Activated naive CD4-positive, alpha-beta T cell treated with anti-CD3 and anti-CD28 coated beads for 36 hours (primary cell): ENCODE data around the gene MB. TPM values are rescaled to one million over a fixed set of nuclear protein-coding genes. Genes with fewer than 3 reads are reported as not detected.

ENCODE experiments used
- CTCF ChIA-PET: fragments of 350-600 bp; sonication (Branson Sonifier 250); formaldehyde crosslinking; loops from one replicate; lab custom pipeline; 2021; ENCODE audit warnings: antibody characterized with exemption; lab: Charles Lee
- DNase-seq: peaks from one replicate; pipeline ENCODE4 v3.0.0-alpha.2; 2020
- H3K27ac Mint-ChIP-seq: one replicate; pipeline ENCODE4 v1.8.0; 2021; ENCODE audit warnings: mild to moderate bottlenecking, mixed read lengths
- H3K27me3 Mint-ChIP-seq: one replicate; pipeline ENCODE4 v1.8.0; 2021; ENCODE audit warnings: low read depth, mixed read lengths
- H3K36me3 Mint-ChIP-seq: one replicate; pipeline ENCODE4 v1.8.0; 2021; ENCODE audit warnings: low read depth, mixed read lengths
- H3K4me1 Mint-ChIP-seq: one replicate; pipeline ENCODE4 v1.8.0; 2021; ENCODE audit warnings: low read depth, mixed read lengths
- H3K4me3 Mint-ChIP-seq: one replicate; pipeline ENCODE4 v1.8.0; 2021; ENCODE audit warnings: mild to moderate bottlenecking, moderate library complexity, mixed read lengths
- H3K9me3 Mint-ChIP-seq: one replicate; pipeline ENCODE4 v1.8.0; 2021; ENCODE audit warnings: mixed read lengths
- intact Hi-C: fragments of 100-400 bp; cut with micrococcal nuclease; formaldehyde crosslinking; loops from one replicate; pipeline ENCODE4 v1.15.1; 2023
- total RNA-seq, 2 experiments: library from RNA; stranded (reverse); gene quantifications; one replicate each; pipeline ENCODE4 v1.2.3, GENCODE V29; 2021

The MB gene
- total RNA-seq, 2 experiments from 2014 or later: not detected

DNA sequence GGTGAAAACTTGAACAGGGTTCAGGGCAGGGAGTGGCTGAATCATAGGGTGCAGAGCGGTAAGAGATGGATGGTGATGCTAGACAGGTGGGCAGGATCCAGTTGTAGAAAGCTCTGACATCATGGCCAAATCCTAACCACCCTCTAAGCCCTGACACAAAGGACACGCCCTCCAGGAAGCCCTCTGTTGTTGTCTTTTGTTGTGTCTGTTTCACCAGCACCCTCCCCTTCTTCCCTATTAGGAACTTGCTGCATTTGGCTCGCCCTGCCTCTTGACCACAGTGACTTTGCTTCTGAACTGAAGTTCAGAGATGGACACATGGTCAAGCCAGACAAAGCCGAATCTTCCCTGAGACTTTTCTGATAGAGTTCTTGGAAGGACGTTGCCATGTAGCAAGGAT lies 16.9 kb upstream of the MB start:
- DNase-seq: no peak
- Mint-ChIP-seq H3K27me3 (no peaks in the 10 kb centered on the region), H3K4me3 (no peak overlapping the region), H3K27ac (no peak overlapping the region), H3K4me1 (peaks cover 13% of the 10 kb centered on the region), H3K36me3 (no peaks in the 10 kb centered on the region), H3K9me3 (no peaks in the 10 kb centered on the region)
- intact Hi-C loops: no loop called here
- CTCF ChIA-PET: interaction anchor here (1.5 kb wide), 1 partner anchor 432 kb away, joined by 5 read pairs; no protein-coding TSS in a partner anchor

DNA sequence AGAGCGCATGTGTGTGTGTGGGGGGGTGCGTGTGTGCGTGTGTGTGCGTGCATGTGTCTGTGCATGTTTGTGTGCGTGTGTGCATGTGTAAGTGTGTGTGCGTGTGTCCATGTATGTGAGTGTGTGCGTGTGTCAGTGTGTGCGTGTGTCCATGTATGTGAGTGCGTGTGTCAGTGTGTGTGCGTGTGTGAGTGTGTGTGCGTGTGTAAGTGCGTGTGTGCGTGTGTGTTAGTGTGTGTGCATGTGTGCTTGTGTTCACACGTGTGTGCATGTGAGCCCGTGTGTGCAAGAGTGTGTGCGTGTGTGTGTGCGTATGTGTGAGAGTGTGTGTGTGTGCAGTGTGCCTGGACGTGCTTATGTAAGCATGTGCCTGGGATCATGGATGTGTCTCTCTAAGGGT lies 16.4 kb upstream of the MB start:
- Mint-ChIP-seq H3K4me1 (peaks cover 13% of the 10 kb centered on the region), H3K4me3 (no peak overlapping the region), H3K9me3 (peaks cover under 1% of the 10 kb centered on the region)

DNA sequence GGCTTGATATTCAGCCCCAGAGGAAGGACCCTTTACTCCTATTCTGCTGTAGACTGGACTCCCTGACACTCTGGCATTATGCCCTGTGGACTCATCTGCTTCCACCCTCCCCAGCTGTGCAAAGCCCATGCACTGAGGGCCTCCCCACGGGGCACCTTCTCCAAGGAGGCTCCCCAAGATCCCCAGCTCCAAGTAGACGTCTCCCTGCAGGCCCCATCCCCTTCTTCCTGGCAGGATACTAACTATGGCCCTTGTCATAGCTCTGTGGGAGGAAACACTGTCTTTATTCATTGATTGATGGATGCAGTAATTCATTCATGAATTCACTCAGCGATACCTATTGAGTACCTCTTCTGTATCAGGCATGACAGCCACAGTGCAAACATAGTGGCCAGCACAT lies 15.8 kb upstream of the MB start:
- no peaks in the 10 kb centered on the region for H3K27me3 Mint-ChIP-seq

More for the DNA sequence above, 16.4 kb upstream of the MB start:
- intact Hi-C loops: no loop called here
- H3K36me3 Mint-ChIP-seq: no peaks in the 10 kb centered on the region
- H3K27me3 Mint-ChIP-seq: no peaks in the 10 kb centered on the region
- DNase-seq: no peak
- CTCF ChIA-PET: no interaction called here
- H3K27ac Mint-ChIP-seq: no peak overlapping the region

DNA sequence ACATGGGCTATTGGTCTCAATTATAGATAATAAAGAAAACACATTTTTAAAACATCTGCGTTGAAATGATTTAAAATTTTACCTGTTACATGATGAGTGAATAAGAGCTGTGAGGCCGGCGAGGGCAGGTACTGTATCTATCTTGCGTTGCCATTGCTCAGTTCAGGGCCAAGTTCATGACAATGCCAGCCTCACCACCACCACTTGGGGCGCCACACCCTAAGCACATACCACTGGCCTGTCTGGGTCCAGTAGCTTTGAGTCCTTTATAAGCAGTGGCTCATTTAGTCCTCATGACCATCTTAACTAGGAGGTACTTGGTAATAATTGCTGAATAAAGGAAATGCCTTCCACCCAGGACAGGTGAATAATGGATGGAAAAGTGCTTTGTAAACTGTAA lies 14.5 kb upstream of the MB start:
- CTCF ChIA-PET: interaction anchor here (1.2 kb wide), 2 partner anchors 116 to 291 kb away, joined by 3 to 4 read pairs; no protein-coding TSS in a partner anchor
- Mint-ChIP-seq H3K4me1 (peaks cover 24% of the 10 kb centered on the region), H3K27me3 (no peaks in the 10 kb centered on the region), H3K36me3 (no peaks in the 10 kb centered on the region), H3K27ac (no peak overlapping the region), H3K9me3 (peaks cover 2% of the 10 kb centered on the region), H3K4me3 (no peak overlapping the region)
- intact Hi-C loops: no loop called here
- DNase-seq: peak; percentile 56

More for the DNA sequence above, 15.8 kb upstream of the MB start:
- no peak for DNase-seq
- no peaks in the 10 kb centered on the region for H3K36me3 Mint-ChIP-seq
- no peak overlapping the region for H3K4me3 Mint-ChIP-seq
- peaks cover 13% of the 10 kb centered on the region for H3K4me1 Mint-ChIP-seq
- CTCF ChIA-PET: no interaction called here
- no peak overlapping the region for H3K27ac Mint-ChIP-seq
- intact Hi-C loops: no loop called here
- H3K9me3 Mint-ChIP-seq: peaks cover 2% of the 10 kb centered on the region

DNA sequence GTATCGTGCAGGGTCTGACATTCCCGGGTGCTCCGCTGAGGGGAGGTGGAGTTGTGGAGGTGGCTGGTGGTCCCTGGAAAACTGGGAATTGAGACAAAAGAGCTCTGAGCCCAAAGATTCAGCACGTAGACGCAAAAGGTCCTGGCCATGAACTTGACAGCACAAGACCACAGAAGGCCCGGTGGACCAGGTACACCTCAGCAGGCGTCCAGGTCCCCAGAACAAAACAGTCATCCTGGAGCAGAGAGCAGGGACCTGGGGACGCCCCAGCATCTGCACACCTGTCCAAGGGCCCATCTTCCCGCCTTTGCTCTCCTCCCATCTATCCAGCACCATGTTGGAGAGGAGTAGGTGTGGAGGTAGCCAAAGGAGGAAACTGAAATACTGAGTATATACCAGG lies 13.8 kb upstream of the MB start:
- no peak overlapping the region for H3K27ac Mint-ChIP-seq
- intact Hi-C loops: loop anchor here (1.0 kb wide), 1 partner anchor 17 kb away; the partner anchor contains the start of gene APOL6
- H3K9me3 Mint-ChIP-seq: peaks cover 2% of the 10 kb centered on the region
- H3K27me3 Mint-ChIP-seq: no peaks in the 10 kb centered on the region
- H3K4me3 Mint-ChIP-seq: no peak overlapping the region
- no peak for DNase-seq
- no peaks in the 10 kb centered on the region for H3K36me3 Mint-ChIP-seq
- peaks cover 24% of the 10 kb centered on the region for H3K4me1 Mint-ChIP-seq
- CTCF ChIA-PET: interaction anchor here (0.7 to 1.2 kb wide), 2 partner anchors 16 to 291 kb away, joined by 3 read pairs; no protein-coding TSS in a partner anchor

DNA sequence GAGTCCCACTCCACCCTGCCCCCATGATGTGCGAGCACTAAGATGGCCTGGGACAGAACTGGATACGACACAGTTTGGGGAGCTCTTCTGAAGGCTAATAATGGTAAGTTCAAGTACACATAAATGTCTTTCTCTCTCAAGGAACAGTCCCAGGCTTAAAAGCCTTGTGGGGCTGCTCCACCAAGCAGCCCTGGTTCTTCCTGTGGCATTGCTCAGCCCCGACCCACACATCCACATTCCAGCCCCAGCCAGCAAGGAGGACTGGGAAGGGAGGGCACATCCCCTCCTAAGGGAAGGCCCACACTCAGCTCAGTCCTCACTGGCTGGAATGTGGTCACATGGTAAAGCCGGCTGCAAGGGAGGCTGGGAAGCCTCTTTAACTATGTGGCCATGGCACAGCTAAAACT lies 13.3 kb upstream of the MB start:
- H3K4me3 Mint-ChIP-seq: no peak overlapping the region
- DNase-seq: no peak
- no peaks in the 10 kb centered on the region for H3K27me3 Mint-ChIP-seq
- peaks cover 24% of the 10 kb centered on the region for H3K4me1 Mint-ChIP-seq
- H3K27ac Mint-ChIP-seq: no peak overlapping the region
- no peaks in the 10 kb centered on the region for H3K36me3 Mint-ChIP-seq
- H3K9me3 Mint-ChIP-seq: peaks cover 2% of the 10 kb centered on the region
- intact Hi-C loops: loop anchor here (1.0 kb wide), 1 partner anchor 18 kb away; the partner anchor contains the start of gene APOL6
- CTCF ChIA-PET: interaction anchor here (1.2 kb wide), 1 partner anchor 292 kb away, joined by 3 read pairs; no protein-coding TSS in a partner anchor

DNA sequence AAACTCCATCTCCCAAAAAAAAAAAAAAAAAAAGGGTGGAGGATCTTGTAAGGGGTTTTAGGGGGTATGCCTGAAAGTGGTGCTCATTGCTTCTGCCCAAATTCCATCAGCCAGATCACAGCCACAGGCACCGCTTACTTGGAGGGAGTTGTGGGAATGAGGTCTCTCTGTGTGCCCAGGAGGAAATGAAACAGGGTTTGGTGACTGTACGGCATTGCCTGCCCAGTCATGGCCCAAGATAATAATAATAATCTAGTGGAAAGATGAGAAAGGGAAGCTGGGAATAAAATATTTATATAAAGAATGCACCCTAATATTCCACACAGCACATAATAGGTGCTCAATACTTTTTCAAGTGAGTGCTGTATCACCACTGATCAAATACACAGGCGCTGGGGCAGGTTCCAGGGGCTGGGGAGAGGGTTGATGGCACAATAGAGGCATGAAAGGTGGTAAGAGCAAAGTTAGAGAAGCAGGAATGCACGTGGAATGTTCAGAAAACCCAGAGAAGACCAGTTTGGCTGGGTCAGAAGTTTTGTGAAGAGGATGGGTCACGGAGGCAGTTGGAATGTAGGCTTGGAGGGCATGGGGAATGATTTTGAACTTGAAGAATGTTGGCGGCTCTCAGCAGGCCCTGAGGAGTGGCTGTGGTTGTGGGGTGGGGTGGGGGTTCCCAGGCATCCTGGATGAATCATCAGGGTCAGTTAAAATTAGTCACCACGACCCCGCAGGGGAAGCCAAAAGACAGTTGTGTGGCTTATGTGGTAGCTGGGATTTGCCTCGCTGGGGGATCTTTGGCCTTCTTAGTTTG lies 12.5 kb upstream of the MB start:
- CTCF ChIA-PET: interaction anchor here (2.7 kb wide), 1 partner anchor 436 kb away, joined by 14 read pairs; no protein-coding TSS in a partner anchor
- Mint-ChIP-seq H3K27me3 (no peaks in the 10 kb centered on the region), H3K27ac (peak overlapping the region; percentile 27), H3K9me3 (peaks cover 2% of the 10 kb centered on the region), H3K4me1 (peaks cover 24% of the 10 kb centered on the region), H3K4me3 (no peak overlapping the region), H3K36me3 (no peaks in the 10 kb centered on the region)
- intact Hi-C loops: loop anchor here (1.0 kb wide), 1 partner anchor 19 kb away; the partner anchor contains the start of gene APOL6
- DNase-seq: peak; percentile 75

DNA sequence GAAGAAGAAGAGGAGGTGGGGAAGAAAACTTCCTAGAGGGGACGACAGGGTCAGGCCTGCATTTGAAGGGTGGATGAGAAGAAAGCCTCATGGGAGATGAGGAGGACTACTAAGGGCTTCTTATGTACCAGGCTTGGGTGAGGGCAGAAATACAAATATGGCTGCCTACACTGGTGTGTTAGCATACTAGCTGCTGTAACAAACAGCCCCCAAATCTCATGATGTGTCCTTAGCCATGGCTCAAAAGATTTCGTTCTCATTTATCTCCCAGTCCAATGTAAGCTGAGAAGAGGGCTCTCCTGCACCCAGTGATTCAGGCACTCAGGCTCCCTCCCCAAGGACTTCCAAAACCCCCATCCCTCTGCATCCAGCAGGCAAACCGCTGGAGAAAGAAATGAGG lies 11.6 kb upstream of the MB start:
- no peak for DNase-seq
- H3K4me3 Mint-ChIP-seq: no peak overlapping the region
- H3K4me1 Mint-ChIP-seq: peaks cover 23% of the 10 kb centered on the region
- CTCF ChIA-PET: interaction anchor here (0.6 to 2.7 kb wide), 4 partner anchors 110 to 439 kb away, joined by 3 to 16 read pairs (median 10); no protein-coding TSS in a partner anchor
- H3K27me3 Mint-ChIP-seq: no peaks in the 10 kb centered on the region
- peaks cover 2% of the 10 kb centered on the region for H3K9me3 Mint-ChIP-seq
- H3K36me3 Mint-ChIP-seq: no peaks in the 10 kb centered on the region
- no peak overlapping the region for H3K27ac Mint-ChIP-seq
- intact Hi-C loops: no loop called here

DNA sequence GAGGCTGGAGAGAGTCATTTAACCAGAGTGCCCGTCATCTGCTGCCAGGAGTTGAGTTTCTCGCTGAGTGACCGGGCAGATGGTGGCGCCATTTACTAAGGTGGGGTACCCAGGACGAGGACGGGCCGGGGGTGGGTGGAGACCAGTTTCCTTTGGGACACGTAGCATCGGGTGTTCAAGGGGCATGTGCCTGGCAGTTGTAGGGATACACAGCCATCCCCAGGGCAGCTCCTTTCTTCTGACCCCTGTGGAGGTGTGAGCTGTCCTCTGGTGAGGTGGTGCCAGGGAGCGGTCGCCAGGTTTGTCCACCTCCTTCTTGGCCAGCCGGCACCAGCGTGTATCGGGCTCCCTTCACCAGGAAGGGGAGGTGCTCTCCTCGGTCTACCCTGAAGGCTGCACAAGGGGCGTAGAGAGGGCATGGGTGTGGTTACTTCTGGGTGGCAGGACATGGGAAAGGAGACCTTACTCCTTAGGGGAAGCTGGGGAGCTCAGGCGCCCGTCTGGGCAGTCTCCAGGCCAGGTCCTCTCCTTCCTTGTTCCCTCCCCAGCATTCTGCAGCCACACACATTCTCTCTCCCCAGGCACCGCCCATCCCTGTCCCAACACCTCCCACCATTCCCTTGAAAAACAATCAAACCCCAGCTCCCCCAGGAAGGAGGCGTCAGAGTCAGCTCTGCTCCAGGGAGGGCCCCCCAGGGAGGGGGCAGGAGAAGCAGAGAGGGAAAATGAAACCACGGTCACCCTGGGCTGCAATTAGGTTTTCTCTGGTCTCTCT lies 10.3 kb upstream of the MB start:
- Mint-ChIP-seq H3K27me3 (no peaks in the 10 kb centered on the region), H3K4me1 (peaks cover 16% of the 10 kb centered on the region), H3K36me3 (no peaks in the 10 kb centered on the region), H3K4me3 (peak overlapping the region; percentile 67), H3K27ac (no peak overlapping the region), H3K9me3 (peaks cover 2% of the 10 kb centered on the region)
- CTCF ChIA-PET: interaction anchor here (0.6 to 3.7 kb wide), 29 partner anchors 10 to 584 kb away, joined by 3 to 22 read pairs (median 4); partner anchors contain the start of genes APOL6 and MB
- DNase-seq: peak; percentile 85
- intact Hi-C loops: loop anchor here (1.0 kb wide), 5 partner anchors 112 to 497 kb away; no protein-coding TSS in a partner anchor

DNA sequence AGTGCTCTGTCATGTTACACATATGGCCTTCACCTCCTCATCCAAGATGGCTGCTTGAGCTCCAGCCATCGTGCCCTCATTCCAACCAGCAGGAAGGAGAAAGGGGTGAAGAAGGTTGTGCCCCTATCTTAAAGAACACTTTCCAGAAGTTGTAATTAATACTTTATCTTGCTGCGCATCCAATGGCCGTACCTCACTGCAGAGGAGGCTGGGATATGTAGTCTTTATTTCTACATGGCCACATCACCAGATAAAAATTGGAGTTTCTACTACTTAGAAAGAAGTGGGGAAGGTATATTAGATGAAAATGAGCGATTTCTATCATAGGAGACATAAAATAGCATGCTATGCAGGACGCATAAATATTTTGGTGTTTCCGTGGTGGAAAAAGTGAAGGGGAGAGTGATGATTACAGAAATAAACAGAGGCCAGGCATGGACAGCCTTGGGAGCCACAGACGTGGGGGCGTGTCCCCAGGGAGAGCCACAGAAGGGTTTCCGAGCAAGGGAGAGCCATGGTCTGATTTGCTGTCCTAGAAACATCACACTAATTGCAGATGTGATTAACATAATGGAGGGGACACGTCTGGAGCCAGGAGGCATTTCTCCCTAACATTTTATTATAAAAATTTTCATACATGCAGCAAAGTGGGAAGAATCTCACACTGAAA lies 8.8 kb upstream of the MB start:
- Mint-ChIP-seq H3K27me3 (no peaks in the 10 kb centered on the region), H3K27ac (no peak overlapping the region), H3K4me1 (peaks cover 16% of the 10 kb centered on the region), H3K9me3 (peaks cover 2% of the 10 kb centered on the region), H3K36me3 (no peaks in the 10 kb centered on the region), H3K4me3 (no peak overlapping the region)
- CTCF ChIA-PET: interaction anchor here (1.9 to 3.7 kb wide), 2 partner anchors 14 to 499 kb away, joined by 7 to 22 read pairs; no protein-coding TSS in a partner anchor
- no peak for DNase-seq
- intact Hi-C loops: no loop called here

DNA sequence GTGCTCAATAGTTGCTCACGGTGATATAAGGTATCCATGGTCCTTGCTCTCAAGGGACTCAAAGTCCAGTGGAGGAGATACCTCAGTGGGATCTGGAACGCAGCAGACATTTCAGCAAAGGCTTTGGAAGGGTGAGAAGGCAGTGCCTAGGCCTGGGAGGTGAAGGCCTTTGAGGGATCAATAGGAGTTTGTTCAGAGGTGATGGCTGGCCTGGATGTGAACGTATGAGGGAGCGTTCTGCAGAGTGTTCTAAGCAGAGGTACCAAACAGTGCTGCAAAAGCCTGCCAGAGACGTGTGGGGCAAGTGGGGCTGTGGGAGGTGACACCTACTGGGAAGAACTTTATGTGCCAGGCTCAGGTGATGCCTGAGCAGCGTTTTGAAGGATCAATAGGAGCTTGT lies 7.4 kb upstream of the MB start:
- no peaks in the 10 kb centered on the region for H3K27me3 Mint-ChIP-seq
- no peak overlapping the region for H3K27ac Mint-ChIP-seq
- H3K4me3 Mint-ChIP-seq: no peak overlapping the region
- CTCF ChIA-PET: interaction anchor here (3.7 kb wide), 1 partner anchor 500 kb away, joined by 22 read pairs; no protein-coding TSS in a partner anchor
- peaks cover 2% of the 10 kb centered on the region for H3K9me3 Mint-ChIP-seq
- intact Hi-C loops: no loop called here
- H3K4me1 Mint-ChIP-seq: peaks cover 11% of the 10 kb centered on the region
- H3K36me3 Mint-ChIP-seq: no peaks in the 10 kb centered on the region
- DNase-seq: no peak
